H4 (cell line): ENCODE data around the gene MUC15. TPM values are rescaled to one million over a fixed set of nuclear protein-coding genes. Genes with fewer than 3 reads are reported as not detected.

Experiments used
- total RNA-seq: library from RNA; depleted of rRNA; stranded (reverse); fragments of >200 nt; shearing (Covaris generic); gene quantifications from 2 replicates; pipeline ENCODE4 v1.2.3, GENCODE V29; 2014; rRNA removed

Gene MUC15
- total RNA-seq, 1 experiment from 2014 or later = 5.9 TPM

Other genes with a start within 250 kb of the MUC15 start
- 0.45 and 1.5 TPM in 2 replicates for gene ANO3, start 240.1 kb downstream of the MUC15 start, total RNA-seq
- gene SLC5A12, start 149.8 kb upstream of the MUC15 start, total RNA-seq = not detected in 2 replicates